ENCODE results near the gene ABCA7.

The ABCA7 gene

GRCh38 chr19:1091544-1092175, 51.8 kb downstream of the ABCA7 start:
- no peak for DNase-seq

GRCh38 chr19:1093330-1093729, 53.4 kb downstream of the ABCA7 start:
- DNase-seq = no peak

- DNase-seq = no peak
Measured at GRCh38 chr19:1093811-1094553, 54.1 kb downstream of the ABCA7 start.

DNA sequence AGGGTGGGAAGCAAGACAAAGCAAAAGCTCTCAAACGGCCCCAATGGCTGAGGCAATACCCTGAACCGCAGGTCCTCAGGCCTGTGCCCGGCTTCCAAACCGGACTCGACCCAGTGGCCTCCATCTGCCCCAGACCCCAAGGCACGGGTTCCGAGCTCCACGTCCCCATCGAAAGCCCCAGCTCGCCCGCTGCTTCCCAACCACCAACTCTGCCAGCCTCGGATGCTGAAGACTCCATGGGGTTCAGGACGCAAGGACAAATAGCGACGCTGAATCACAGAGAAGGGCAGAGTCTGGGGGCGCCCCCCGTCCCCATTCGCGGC, 54.7 kb downstream of the ABCA7 start:
- no peak for DNase-seq

GRCh38 chr19:1094978-1095701, 55.2 kb downstream of the ABCA7 start, which contains the start of gene POLR2E:
TSS of gene POLR2E (minus strand) at chr19:1095375. CDS start at chr19:1095315, 60 bp downstream.
- DNase-seq = peak; percentile 94 to 96

- DNase-seq = no peak
Measured at GRCh38 chr19:1097810-1098176, 57.9 kb downstream of the ABCA7 start.

DNA sequence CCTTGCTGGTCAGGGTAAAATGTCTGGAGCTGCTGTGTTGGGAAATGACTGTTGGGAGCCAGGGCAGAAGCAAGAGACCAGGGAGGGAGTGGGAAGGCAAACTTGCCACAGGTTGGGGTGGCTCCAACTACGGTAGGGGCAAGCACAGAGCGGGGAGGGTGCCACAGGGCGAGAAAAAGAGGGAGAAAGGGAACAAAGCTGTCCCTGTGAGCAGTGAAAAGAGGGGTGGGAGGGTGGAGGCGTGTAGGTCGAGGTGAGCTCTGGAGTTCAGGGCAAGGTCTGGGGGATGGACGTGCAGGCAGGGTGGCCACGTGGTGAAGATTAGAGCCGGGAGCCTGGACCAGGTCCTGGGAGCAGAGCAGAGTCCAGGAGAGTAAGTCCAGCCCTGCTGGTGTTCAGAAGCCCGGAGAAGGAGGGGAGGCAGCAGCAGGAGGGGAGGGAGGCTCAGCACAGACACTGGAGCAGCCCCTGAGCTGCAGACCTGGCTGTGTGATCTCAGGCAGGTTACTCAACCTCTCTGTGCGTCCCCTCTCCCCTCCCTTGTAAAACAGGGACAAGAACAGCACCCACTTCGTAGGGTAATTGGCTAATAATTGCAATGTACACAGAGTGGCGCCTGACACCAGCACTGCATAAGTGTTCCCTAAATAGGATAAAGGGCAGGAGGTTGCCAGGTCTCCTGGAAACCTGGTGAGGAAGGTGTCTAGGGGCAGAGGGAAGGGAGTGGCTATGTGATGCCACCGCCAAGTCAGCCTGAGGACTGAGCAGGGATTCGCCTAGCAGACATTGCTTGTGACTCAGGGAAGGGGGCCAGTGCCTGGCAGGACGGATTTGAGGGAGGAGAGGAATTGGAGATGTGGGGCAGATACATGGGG, 58.5 kb downstream of the ABCA7 start:
- no peak for DNase-seq

- DNase-seq = no peak
Measured at GRCh38 chr19:1101337-1101698, 61.4 kb downstream of the ABCA7 start.

- no peak for DNase-seq
Measured at GRCh38 chr19:1102407-1103131, 62.7 kb downstream of the ABCA7 start.

- no peak for DNase-seq
Measured at GRCh38 chr19:1103132-1103707, 63.3 kb downstream of the ABCA7 start.

DNA sequence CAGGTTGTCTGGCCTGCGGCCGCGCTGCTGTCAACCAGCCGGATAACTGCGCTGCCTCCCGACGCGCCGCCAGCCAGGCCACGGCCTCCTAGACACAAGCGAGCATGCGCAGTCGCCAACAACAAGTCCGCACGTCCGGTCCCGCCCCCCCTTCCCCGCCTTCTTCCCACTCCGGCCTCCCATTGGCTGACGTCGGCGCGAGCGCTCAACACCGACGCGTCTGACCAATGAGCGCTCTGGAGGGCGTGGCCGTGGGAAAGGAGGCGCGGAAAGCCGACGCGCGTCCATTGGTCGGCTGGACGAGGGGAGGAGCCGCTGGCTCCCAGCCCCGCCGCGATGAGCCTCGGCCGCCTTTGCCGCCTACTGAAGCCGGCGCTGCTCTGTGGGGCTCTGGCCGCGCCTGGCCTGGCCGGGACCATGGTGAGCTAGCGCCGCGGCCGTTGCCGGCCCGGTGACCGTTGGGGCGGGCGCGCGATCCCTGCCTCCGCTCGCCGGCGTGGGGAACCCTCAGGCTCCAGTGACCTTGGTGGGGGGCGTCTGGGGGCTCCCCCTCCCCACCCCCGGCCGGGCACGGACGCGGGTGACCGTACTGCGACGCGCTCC, 63.9 kb downstream of the ABCA7 start, which contains the start of gene GPX4:
GPX4 (plus strand) TSS at position 287 of the 603 bp plus-strand sequence; CDS start at position 337, 50 bp downstream.
- peak; percentile 89 to 96 for DNase-seq

GRCh38 chr19:1104311-1105007, 64.6 kb downstream of the ABCA7 start:
- no peak for DNase-seq

DNA sequence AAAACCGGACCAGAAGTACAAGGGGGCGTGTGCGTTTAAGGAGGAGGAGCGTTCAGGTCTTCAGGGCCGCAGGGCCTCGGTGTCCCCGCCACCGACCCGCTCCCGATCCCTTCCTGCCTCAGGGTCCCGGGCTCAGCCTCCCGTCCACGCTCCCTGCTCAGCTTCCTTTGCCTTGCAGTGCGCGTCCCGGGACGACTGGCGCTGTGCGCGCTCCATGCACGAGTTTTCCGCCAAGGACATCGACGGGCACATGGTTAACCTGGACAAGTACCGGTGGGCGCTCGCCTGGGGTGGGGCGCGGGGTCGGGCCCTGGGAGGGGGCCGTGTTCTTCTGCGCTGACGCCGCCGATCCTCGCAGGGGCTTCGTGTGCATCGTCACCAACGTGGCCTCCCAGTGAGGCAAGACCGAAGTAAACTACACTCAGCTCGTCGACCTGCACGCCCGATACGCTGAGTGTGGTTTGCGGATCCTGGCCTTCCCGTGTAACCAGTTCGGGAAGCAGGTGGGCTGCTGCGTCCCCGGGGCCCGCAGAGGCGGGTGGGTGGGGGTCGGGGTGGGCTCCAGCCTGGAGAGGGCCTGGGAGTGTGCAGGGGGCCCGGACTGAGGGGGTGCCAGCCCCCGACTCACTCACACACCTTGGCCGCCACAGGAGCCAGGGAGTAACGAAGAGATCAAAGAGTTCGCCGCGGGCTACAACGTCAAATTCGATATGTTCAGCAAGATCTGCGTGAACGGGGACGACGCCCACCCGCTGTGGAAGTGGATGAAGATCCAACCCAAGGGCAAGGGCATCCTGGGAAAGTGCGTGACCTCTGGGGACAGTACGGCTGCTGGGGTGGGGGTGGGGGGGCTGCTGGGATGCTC, 65.3 kb downstream of the ABCA7 start:
- no peak for DNase-seq

DNA sequence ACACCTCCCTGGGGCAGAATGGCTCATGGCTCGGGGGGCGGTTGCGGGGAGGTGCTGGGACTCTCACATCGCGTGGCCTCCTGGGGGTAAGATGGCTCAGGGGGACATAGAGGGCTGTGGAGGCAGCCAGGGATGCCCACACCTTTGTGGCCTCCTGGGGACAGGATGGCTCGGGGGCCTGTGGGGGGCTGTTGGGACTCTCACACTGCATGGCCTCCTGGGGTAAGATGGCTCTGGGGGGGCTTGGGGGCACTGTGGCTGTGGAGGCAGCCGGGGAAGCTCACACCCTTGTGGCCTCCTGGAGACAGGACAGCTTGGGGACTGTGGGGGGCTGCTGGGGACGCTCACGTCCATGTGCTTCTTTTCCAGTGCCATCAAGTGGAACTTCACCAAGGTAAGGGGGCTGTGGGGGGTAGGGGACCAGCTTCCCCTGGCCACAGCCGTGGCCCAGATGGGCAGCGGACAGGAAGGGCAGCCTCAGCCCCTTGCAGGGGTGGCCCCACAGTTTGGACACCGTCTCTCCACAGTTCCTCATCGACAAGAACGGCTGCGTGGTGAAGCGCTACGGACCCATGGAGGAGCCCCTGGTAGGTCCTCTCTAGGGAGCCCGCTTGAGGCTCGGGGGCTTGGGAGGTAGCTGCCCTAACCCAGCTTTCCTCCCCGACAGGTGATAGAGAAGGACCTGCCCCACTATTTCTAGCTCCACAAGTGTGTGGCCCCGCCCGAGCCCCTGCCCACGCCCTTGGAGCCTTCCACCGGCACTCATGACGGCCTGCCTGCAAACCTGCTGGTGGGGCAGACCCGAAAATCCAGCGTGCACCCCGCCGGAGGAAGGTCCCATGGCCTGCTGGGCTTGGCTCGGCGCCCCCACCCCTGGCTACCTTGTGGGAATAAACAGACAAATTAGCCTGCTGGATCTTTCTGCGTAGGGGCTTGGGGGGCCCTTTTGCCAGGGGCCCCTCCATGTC, 66.2 kb downstream of the ABCA7 start:
- DNase-seq = no peak

DNA sequence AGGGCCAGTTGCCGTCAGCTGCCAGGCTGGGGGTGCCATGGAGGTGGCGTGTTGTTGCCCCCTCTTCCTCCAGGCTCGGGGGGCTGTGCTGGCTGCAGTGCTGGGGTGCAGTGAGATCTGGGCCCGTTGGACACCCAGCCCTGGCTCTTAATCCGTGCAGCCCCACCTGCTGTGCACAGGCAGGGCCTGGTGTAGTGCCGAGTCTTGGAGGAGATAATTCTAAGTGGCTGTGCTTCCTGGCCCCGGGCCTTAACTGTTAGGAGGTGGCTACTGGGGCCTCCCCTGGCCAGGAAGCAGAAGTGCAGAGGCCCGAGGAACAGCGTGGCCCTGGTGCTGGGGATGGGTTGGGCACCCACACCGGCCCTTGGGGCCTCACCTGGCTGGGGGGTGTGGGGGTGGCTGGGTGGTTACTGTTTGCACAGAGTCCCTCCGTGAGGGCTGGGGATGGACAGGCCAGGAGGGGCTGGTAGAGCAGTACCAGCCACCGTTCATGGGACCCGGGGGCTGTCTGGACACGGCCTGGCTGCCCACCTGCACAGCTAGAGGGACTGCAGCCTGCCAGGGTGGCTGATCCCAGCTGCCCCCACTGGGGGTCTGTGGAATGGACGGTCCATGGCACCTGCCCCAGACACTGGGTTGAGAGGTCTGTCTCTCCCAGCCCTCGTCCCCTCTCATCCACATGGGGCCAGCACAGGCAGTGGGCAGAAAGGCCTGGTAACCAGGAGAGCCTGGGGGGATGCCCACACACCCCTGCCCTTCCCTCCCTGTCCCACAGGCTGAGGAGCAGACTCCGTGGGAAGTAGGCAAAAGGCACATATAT, 67.1 kb downstream of the ABCA7 start:
- DNase-seq = no peak

- no peak for DNase-seq
Measured at GRCh38 chr19:1107661-1108261, 67.9 kb downstream of the ABCA7 start.
